Sigmoid colon (tissue), 4 donors: ENCODE data around the gene SUMF2.

ENCODE experiments used
- POLR2AphosphoS5 ChIP-seq, 4 donors: sonication (generic); formaldehyde crosslinking; IDR thresholded peaks; one replicate each; pipeline ENCODE4 v1.6.1; 2017; ENCODE audit warnings: antibody characterized with exemption in 4 of 4
- TF ChIP-seq, protein P1 (sequence below), 4 experiments: fragments of 450-650 bp in 3 of 4; fragments of 200-600 bp in 1 of 4; IDR thresholded peaks; one replicate each; pipeline ENCODE4 v1.5.1; 2016 to 2019; ENCODE audit warnings: antibody characterized with exemption in 4 of 4, mild to moderate bottlenecking in 3 of 4, moderate library complexity in 2 of 4

DNA sequence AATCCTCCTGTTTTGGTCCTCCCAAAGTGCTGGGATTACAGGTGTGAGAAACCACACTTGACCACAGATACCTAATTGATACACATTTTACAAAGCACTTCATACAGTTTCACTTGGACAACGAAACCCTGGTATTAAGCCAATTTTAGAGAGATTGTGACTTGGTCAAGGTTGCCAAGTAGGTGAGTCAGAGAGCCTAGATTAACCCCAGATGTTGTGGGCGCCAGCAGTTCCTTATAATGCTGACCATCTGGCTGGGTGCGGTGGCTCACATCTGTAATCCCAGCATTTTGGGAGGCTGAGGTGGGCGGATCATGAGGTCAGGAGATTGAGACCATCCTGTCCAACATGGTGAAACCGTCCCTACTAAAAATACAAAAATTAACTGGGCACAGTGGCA, 33.6 kb downstream of the SUMF2 start:
- TF ChIP-seq, protein P1, sequence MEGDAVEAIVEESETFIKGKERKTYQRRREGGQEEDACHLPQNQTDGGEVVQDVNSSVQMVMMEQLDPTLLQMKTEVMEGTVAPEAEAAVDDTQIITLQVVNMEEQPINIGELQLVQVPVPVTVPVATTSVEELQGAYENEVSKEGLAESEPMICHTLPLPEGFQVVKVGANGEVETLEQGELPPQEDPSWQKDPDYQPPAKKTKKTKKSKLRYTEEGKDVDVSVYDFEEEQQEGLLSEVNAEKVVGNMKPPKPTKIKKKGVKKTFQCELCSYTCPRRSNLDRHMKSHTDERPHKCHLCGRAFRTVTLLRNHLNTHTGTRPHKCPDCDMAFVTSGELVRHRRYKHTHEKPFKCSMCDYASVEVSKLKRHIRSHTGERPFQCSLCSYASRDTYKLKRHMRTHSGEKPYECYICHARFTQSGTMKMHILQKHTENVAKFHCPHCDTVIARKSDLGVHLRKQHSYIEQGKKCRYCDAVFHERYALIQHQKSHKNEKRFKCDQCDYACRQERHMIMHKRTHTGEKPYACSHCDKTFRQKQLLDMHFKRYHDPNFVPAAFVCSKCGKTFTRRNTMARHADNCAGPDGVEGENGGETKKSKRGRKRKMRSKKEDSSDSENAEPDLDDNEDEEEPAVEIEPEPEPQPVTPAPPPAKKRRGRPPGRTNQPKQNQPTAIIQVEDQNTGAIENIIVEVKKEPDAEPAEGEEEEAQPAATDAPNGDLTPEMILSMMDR (IDR thresholded peaks at IDR 0.05): no peak
- peak in 2 of 4 donors; percentile 27 to 44 for TF ChIP-seq POLR2AphosphoS5 (IDR thresholded peaks at IDR 0.05)
